GM18505 (cell line): ENCODE data around the gene LRIT1.
"Not testable (repeated sequence)": the region's sequence is repeated elsewhere in the genome, so short reads cannot be mapped to it uniquely, and the experiment has no call there.

ENCODE experiments used
- ATAC-seq: cut with Tn5 transposase; IDR thresholded peaks from one replicate; pipeline ENCODE4 v1.9.1; 2021; ENCODE audit not compliant: unreplicated experiment
- POLR2A ChIP-seq: IDR thresholded peaks from 4 replicates; pipeline ENCODE4 v1.6.1; 2011; ENCODE audit warnings: borderline replicate concordance; ENCODE audit not compliant: insufficient read depth, insufficient read length; ENCODE audit errors: extremely low read depth

The LRIT1 gene

GRCh38 chr10:84241185-84241790, at the start of gene LRIT1:
Gene LRIT1, minus strand, starts transcription at chr10:84241546. Its CDS starts 107 bp downstream, at chr10:84241439.
- no peak for TF ChIP-seq POLR2A
- no peak for ATAC-seq

GRCh38 chr10:84290235-84290634, 48.9 kb upstream of the LRIT1 start:
- no peak for TF ChIP-seq POLR2A
- ATAC-seq, result no peak

- ATAC-seq, result no peak
- TF ChIP-seq POLR2A, result no peak
These were observed 48.3 kb upstream of the LRIT1 start for GRCh38 chr10:84289521-84290200.

GRCh38 chr10:84288151-84288550, 46.8 kb upstream of the LRIT1 start:
- no peak for TF ChIP-seq POLR2A
- ATAC-seq, result no peak

- no peak for TF ChIP-seq POLR2A
- no peak for ATAC-seq
These were observed 45.3 kb upstream of the LRIT1 start for GRCh38 chr10:84286695-84287094.

- ATAC-seq, result not testable (repeated sequence)
These were observed 38.6 kb upstream of the LRIT1 start for GRCh38 chr10:84279876-84280475.

GRCh38 chr10:84270708-84271107, 29.4 kb upstream of the LRIT1 start:
- no peak for ATAC-seq
- TF ChIP-seq POLR2A, result no peak

- no peak for ATAC-seq
- no peak for TF ChIP-seq POLR2A
These were observed 28.4 kb upstream of the LRIT1 start for GRCh38 chr10:84269773-84270172.

- TF ChIP-seq POLR2A, result no peak
- no peak for ATAC-seq
These were observed 27.8 kb upstream of the LRIT1 start for GRCh38 chr10:84269162-84269561.

- ATAC-seq, result peak; percentile 53
- TF ChIP-seq POLR2A, result no peak
These were observed 26.3 kb upstream of the LRIT1 start for GRCh38 chr10:84267503-84268126.

- no peak for ATAC-seq
- TF ChIP-seq POLR2A, result no peak
These were observed 24.1 kb upstream of the LRIT1 start for GRCh38 chr10:84265418-84265817.

- peak; percentile 93 for ATAC-seq
- TF ChIP-seq POLR2A, result no peak
These were observed 23.3 kb upstream of the LRIT1 start for GRCh38 chr10:84264611-84265141.

- no peak for ATAC-seq
- no peak for TF ChIP-seq POLR2A
These were observed 22.4 kb upstream of the LRIT1 start for GRCh38 chr10:84263716-84264115.
